HG03139 (cell line): ENCODE measurements around the gene GHR.
"Not testable (repeated sequence)": the region's sequence is repeated elsewhere in the genome, so short reads cannot be mapped to it uniquely, and the experiment has no call there.

Experiments
- ATAC-seq: cut with Tn5 transposase; IDR thresholded peaks from one replicate; pipeline ENCODE4 v1.9.1; 2021; ENCODE audit not compliant: unreplicated experiment

GHR gene

GRCh38 chr5:42689391-42689790, 266.2 kb downstream of the GHR start:
- no peak for ATAC-seq

- ATAC-seq: no peak
These were observed 268.2 kb downstream of the GHR start for GRCh38 chr5:42691413-42691937.

GRCh38 chr5:42701351-42702059, 278.3 kb downstream of the GHR start:
- no peak for ATAC-seq

- no peak for ATAC-seq
These were observed 280.0 kb downstream of the GHR start for GRCh38 chr5:42703238-42703637.

GRCh38 chr5:42715785-42716184, 292.5 kb downstream of the GHR start:
- ATAC-seq: no peak

GRCh38 chr5:42718591-42718990, 295.4 kb downstream of the GHR start:
- peak; percentile 92 for ATAC-seq

GRCh38 chr5:42719034-42719433, 295.8 kb downstream of the GHR start:
- peak; percentile 9 for ATAC-seq

- ATAC-seq: no peak
These were observed 297.0 kb downstream of the GHR start for GRCh38 chr5:42720251-42720650.

- ATAC-seq: no peak
These were observed 298.2 kb downstream of the GHR start for GRCh38 chr5:42721484-42721883.

- ATAC-seq: not testable (repeated sequence)
These were observed 311.4 kb downstream of the GHR start for GRCh38 chr5:42734531-42735058.

- ATAC-seq: no peak
These were observed 317.7 kb downstream of the GHR start for GRCh38 chr5:42740920-42741319.

GRCh38 chr5:42745426-42745825, 322.2 kb downstream of the GHR start:
- no peak for ATAC-seq

GRCh38 chr5:42745856-42746255, 322.6 kb downstream of the GHR start:
- no peak for ATAC-seq

GRCh38 chr5:42749020-42749419, 325.8 kb downstream of the GHR start:
- ATAC-seq: no peak

- no peak for ATAC-seq
These were observed 327.3 kb downstream of the GHR start for GRCh38 chr5:42750507-42750906.

GRCh38 chr5:42751044-42751443, 327.8 kb downstream of the GHR start:
- no peak for ATAC-seq

- ATAC-seq: no peak
These were observed 329.9 kb downstream of the GHR start for GRCh38 chr5:42753099-42753498.

- peak; percentile 91 for ATAC-seq
These were observed 333.7 kb downstream of the GHR start, which contains the start of gene CCDC152 for GRCh38 chr5:42756606-42757601. Gene CCDC152, plus strand, starts transcription at chr5:42756818. Its CDS starts 2,304 bp downstream, at chr5:42759122.

GRCh38 chr5:42759456-42759855, 336.2 kb downstream of the GHR start:
- no peak for ATAC-seq

- no peak for ATAC-seq
These were observed 337.2 kb downstream of the GHR start for GRCh38 chr5:42760426-42760825.

- no peak for ATAC-seq
These were observed 338.6 kb downstream of the GHR start for GRCh38 chr5:42761791-42762190.
